HG03066 (cell line): Measurements from ENCODE around the gene ING4.

Experiments used
- ATAC-seq: cut with Tn5 transposase; IDR thresholded peaks from one replicate; pipeline ENCODE4 v1.9.1; 2021; ENCODE audit warnings: low read depth; ENCODE audit not compliant: unreplicated experiment

The ING4 gene

GRCh38 chr12:6688999-6689882 lies 26.3 kb upstream of the ING4 start, which contains the start of gene ZNF384:
TSS of gene ZNF384 (minus strand) at chr12:6689375. CDS start at chr12:6679520, 9,855 bp downstream.
- peak; percentile 81 for ATAC-seq

GRCh38 chr12:6688543-6688998 lies 25.7 kb upstream of the ING4 start:
- ATAC-seq, result no peak

GRCh38 chr12:6685814-6686213 lies 22.9 kb upstream of the ING4 start:
- no peak for ATAC-seq

GRCh38 chr12:6684609-6685008 lies 21.7 kb upstream of the ING4 start:
- no peak for ATAC-seq

GRCh38 chr12:6676962-6677361 lies 14.0 kb upstream of the ING4 start:
- ATAC-seq, result no peak

- no peak for ATAC-seq
Measured at GRCh38 chr12:6672143-6672542, 9.2 kb upstream of the ING4 start.

GRCh38 chr12:6667559-6668210 lies 4.8 kb upstream of the ING4 start:
- no peak for ATAC-seq

- no peak for ATAC-seq
Measured at GRCh38 chr12:6666211-6666610, 3.3 kb upstream of the ING4 start.

GRCh38 chr12:6664902-6665301 lies 2.0 kb upstream of the ING4 start:
- ATAC-seq, result no peak

GRCh38 chr12:6662602-6662905 lies 365 bp downstream of the ING4 start:
- ATAC-seq, result peak; percentile 29

GRCh38 chr12:6653987-6654386 lies 8.9 kb downstream of the ING4 start:
- no peak for ATAC-seq

GRCh38 chr12:6653342-6653741 lies 9.6 kb downstream of the ING4 start:
- ATAC-seq, result no peak

- ATAC-seq, result no peak
Measured at GRCh38 chr12:6652391-6652790, 10.5 kb downstream of the ING4 start.

GRCh38 chr12:6650832-6651231 lies 12.1 kb downstream of the ING4 start:
- no peak for ATAC-seq

GRCh38 chr12:6647083-6647604 lies 15.8 kb downstream of the ING4 start, which contains the start of gene ACRBP:
TSS of gene ACRBP (minus strand) at chr12:6647432. CDS start at chr12:6647366, 66 bp downstream.
- no peak for ATAC-seq

- ATAC-seq, result no peak
Measured at GRCh38 chr12:6646276-6647082, 16.4 kb downstream of the ING4 start.

GRCh38 chr12:6644903-6645302 lies 18.0 kb downstream of the ING4 start:
- no peak for ATAC-seq

- no peak for ATAC-seq
Measured at GRCh38 chr12:6644257-6644596, 18.7 kb downstream of the ING4 start.

- ATAC-seq, result no peak
Measured at GRCh38 chr12:6643569-6644256, 19.2 kb downstream of the ING4 start.

GRCh38 chr12:6641131-6641530 lies 21.8 kb downstream of the ING4 start:
- no peak for ATAC-seq
